Measurements from ENCODE around the gene DOCK7.

Gene DOCK7

GRCh38 chr1:62481681-62482080 lies 206.5 kb downstream of the DOCK7 start:
- Histone ChIP-seq H3K4me1 (ENCODE audit: control insufficient read depth, insufficient read depth, low read depth, low read length) (no peaks in the 10 kb centered on the region), H4K91ac (ENCODE audit: low read length) (no peak overlapping the region), H2BK15ac (ENCODE audit: low read depth, poor library complexity, severe bottlenecking) (no peak overlapping the region), H3K27ac (ENCODE audit: low read length, poor library complexity, severe bottlenecking) (no peak overlapping the region), H3K79me1 (replicated peaks; ENCODE audit: low read length, poor library complexity, severe bottlenecking) (peaks cover 4% of the 10 kb centered on the region), H2AFZ (ENCODE audit: low read depth, low read length) (no peak overlapping the region), H3K27me3 (ENCODE audit: control insufficient read depth in 1 of 2, insufficient read depth in 1 of 2, low read length in 2 of 2) (no peaks in the 10 kb centered on the region), H3K9me3 (ENCODE audit: control insufficient read depth, low read length) (no peaks in the 10 kb centered on the region), H2BK120ac (ENCODE audit: low read depth, low read length) (no peak overlapping the region), H3K36me3 (ENCODE audit: control insufficient read depth in 1 of 2, insufficient read depth in 2 of 2, low read depth in 1 of 2, low read length in 2 of 2) (peaks cover 5 to 49% of the 10 kb centered on the region in 2 experiments), H3K4me3 (ENCODE audit: insufficient read depth in 1 of 2, low read depth in 1 of 2, low read length in 2 of 2) (no peak overlapping the region), H2BK12ac (ENCODE audit: low read length in 2 of 2) (no peak overlapping the region), H3K4ac (ENCODE audit: low read depth in 1 of 2, low read length in 2 of 2) (no peak overlapping the region), H3K18ac (ENCODE audit: low read depth in 1 of 2, low read length in 2 of 2) (no peak overlapping the region), H3K9ac (ENCODE audit: low read length) (no peak overlapping the region), H3K23ac (ENCODE audit: low read length in 2 of 2) (no peak overlapping the region), H3K14ac (ENCODE audit: low read length in 2 of 2) (no peak overlapping the region), H2BK5ac (ENCODE audit: low read depth, low read length, poor library complexity, severe bottlenecking) (no peak overlapping the region), H2AK5ac (ENCODE audit: low read length, severe bottlenecking) (no peak overlapping the region), H3K4me2 (ENCODE audit: low read length, poor library complexity, severe bottlenecking) (no peak overlapping the region), H4K8ac (ENCODE audit: low read length) (no peak overlapping the region)
- 87% methylated on average over 3 of the region's 3 CpGs for whole genome bisulfite sequencing
- DNase-seq = peak; percentile 13

DNA sequence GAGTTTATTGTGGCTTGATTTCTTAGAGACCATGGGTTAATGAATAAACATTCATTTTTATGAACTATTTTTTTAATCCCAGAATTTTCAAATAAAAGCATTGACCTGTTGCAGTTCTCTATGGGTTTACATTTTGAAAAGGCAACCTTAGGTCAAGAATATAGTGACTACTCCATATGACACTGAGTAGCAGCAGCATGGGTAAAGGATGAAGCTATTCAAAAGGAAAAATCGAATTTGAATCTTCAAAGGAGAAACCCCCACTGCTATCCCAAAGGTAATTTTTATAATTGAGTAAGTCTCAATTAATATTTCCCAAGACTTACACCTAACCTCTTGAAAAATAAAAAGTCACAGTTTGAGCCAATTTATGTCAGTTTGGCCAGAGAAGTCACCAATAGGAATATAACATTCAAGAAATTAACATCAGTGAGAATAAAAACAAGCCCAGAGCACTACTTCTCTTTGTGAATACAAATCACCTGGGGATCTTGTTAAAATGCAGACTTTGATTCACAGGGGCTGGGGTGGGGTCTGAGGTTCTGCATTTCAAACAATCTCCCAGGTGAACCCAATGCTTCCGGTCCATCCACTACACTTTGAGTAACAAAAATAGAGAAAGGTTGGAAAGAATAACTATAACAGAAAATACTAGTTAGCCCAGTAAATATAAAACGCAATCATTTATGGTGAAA lies 211.5 kb downstream of the DOCK7 start:
- no CpG with 5 or more reads among the region's 3 CpGs for WGBS
- Histone ChIP-seq H2AK5ac (ENCODE audit: low read length, severe bottlenecking) (no peak overlapping the region), H3K14ac (ENCODE audit: low read length in 2 of 2) (no peak overlapping the region), H3K79me1 (replicated peaks; ENCODE audit: low read length, poor library complexity, severe bottlenecking) (peaks cover 5% of the 10 kb centered on the region), H3K36me3 (ENCODE audit: control insufficient read depth in 1 of 2, insufficient read depth in 2 of 2, low read depth in 1 of 2, low read length in 2 of 2) (peaks cover 5 to 75% of the 10 kb centered on the region in 2 experiments), H4K8ac (ENCODE audit: low read length) (no peak overlapping the region), H3K9me3 (ENCODE audit: control insufficient read depth, low read length) (no peaks in the 10 kb centered on the region), H4K91ac (ENCODE audit: low read length) (no peak overlapping the region), H2BK12ac (ENCODE audit: low read length in 2 of 2) (no peak overlapping the region), H3K4me2 (ENCODE audit: low read length, poor library complexity, severe bottlenecking) (no peak overlapping the region), H2BK5ac (ENCODE audit: low read depth, low read length, poor library complexity, severe bottlenecking) (no peak overlapping the region), H2BK15ac (ENCODE audit: low read depth, poor library complexity, severe bottlenecking) (no peak overlapping the region), H3K4ac (ENCODE audit: low read depth in 1 of 2, low read length in 2 of 2) (no peak overlapping the region), H2BK120ac (ENCODE audit: low read depth, low read length) (no peak overlapping the region), H3K18ac (ENCODE audit: low read depth in 1 of 2, low read length in 2 of 2) (no peak overlapping the region), H3K4me1 (ENCODE audit: control insufficient read depth, insufficient read depth, low read depth, low read length) (no peaks in the 10 kb centered on the region), H2AFZ (ENCODE audit: low read depth, low read length) (no peak overlapping the region), H3K27me3 (ENCODE audit: control insufficient read depth in 1 of 2, insufficient read depth in 1 of 2, low read length in 2 of 2) (no peaks in the 10 kb centered on the region), H3K4me3 (ENCODE audit: insufficient read depth in 1 of 2, low read depth in 1 of 2, low read length in 2 of 2) (no peak overlapping the region), H3K27ac (ENCODE audit: low read length, poor library complexity, severe bottlenecking) (no peak overlapping the region), H3K9ac (ENCODE audit: low read length) (no peak overlapping the region), H3K23ac (ENCODE audit: low read length in 2 of 2) (no peak overlapping the region)
- DNase-seq = no peak

- no peak overlapping the region for H2BK15ac ChIP-seq (ENCODE audit: low read depth, poor library complexity, severe bottlenecking)
- peaks cover 1% of the 10 kb centered on the region for H3K79me1 ChIP-seq (replicated peaks; ENCODE audit: low read length, poor library complexity, severe bottlenecking)
- H2BK5ac ChIP-seq (ENCODE audit: low read depth, low read length, poor library complexity, severe bottlenecking) = no peak overlapping the region
- no peak overlapping the region for H2AFZ ChIP-seq (ENCODE audit: low read depth, low read length)
- no peak overlapping the region for H3K14ac ChIP-seq (ENCODE audit: low read length in 2 of 2)
- no peak overlapping the region for H3K18ac ChIP-seq (ENCODE audit: low read depth in 1 of 2, low read length in 2 of 2)
- H4K8ac ChIP-seq (ENCODE audit: low read length) = no peak overlapping the region
- H3K4me2 ChIP-seq (ENCODE audit: low read length, poor library complexity, severe bottlenecking) = no peak overlapping the region
- no peak overlapping the region for H2AK5ac ChIP-seq (ENCODE audit: low read length, severe bottlenecking)
- no peak overlapping the region for H3K4me3 ChIP-seq (ENCODE audit: insufficient read depth in 1 of 2, low read depth in 1 of 2, low read length in 2 of 2)
- H3K9me3 ChIP-seq (ENCODE audit: control insufficient read depth, low read length) = peaks cover 17% of the 10 kb centered on the region
- H3K9ac ChIP-seq (ENCODE audit: low read length) = no peak overlapping the region
- H3K4me1 ChIP-seq (ENCODE audit: control insufficient read depth, insufficient read depth, low read depth, low read length) = no peaks in the 10 kb centered on the region
- no peaks in the 10 kb centered on the region for H3K27me3 ChIP-seq (ENCODE audit: control insufficient read depth in 1 of 2, insufficient read depth in 1 of 2, low read length in 2 of 2)
- no peak for DNase-seq
- H3K27ac ChIP-seq (ENCODE audit: low read length, poor library complexity, severe bottlenecking) = no peak overlapping the region
- H3K4ac ChIP-seq (ENCODE audit: low read depth in 1 of 2, low read length in 2 of 2) = no peak overlapping the region
- H4K91ac ChIP-seq (ENCODE audit: low read length) = no peak overlapping the region
- H3K36me3 ChIP-seq (ENCODE audit: control insufficient read depth in 1 of 2, insufficient read depth in 2 of 2, low read depth in 1 of 2, low read length in 2 of 2) = peaks cover 13 to 83% of the 10 kb centered on the region in 2 experiments
- no peak overlapping the region for H2BK12ac ChIP-seq (ENCODE audit: low read length in 2 of 2)
- no peak overlapping the region for H2BK120ac ChIP-seq (ENCODE audit: low read depth, low read length)
- no peak overlapping the region for H3K23ac ChIP-seq (ENCODE audit: low read length in 2 of 2)
These were observed 221.1 kb downstream of the DOCK7 start for GRCh38 chr1:62467092-62467491.

DNA sequence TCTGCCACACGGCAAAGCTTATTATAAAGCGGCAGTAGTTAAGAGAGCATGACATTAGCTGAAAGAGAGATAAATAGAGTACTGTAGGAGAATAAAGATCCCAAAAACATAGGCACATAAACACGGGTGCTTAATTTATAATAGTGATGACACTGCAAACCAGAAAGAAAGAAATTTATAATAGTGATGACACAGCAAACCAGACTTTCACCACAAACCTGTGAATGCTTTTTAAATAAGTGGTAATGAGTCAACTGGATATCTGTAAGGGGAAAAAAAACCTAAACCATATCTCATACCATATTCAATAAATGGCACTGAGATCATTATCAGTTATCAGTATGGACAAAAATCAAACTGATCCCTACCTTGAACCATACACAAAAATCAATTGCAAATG lies 225.8 kb downstream of the DOCK7 start:
- no peak overlapping the region for H3K4me2 ChIP-seq (ENCODE audit: low read length, poor library complexity, severe bottlenecking)
- H3K23ac ChIP-seq (ENCODE audit: low read length in 2 of 2) = no peak overlapping the region
- no peak overlapping the region for H3K18ac ChIP-seq (ENCODE audit: low read depth in 1 of 2, low read length in 2 of 2)
- no peak overlapping the region for H2BK120ac ChIP-seq (ENCODE audit: low read depth, low read length)
- H4K8ac ChIP-seq (ENCODE audit: low read length) = no peak overlapping the region
- no peak overlapping the region for H3K9ac ChIP-seq (ENCODE audit: low read length)
- H2AFZ ChIP-seq (ENCODE audit: low read depth, low read length) = no peak overlapping the region
- H3K14ac ChIP-seq (ENCODE audit: low read length in 2 of 2) = no peak overlapping the region
- WGBS = 81% methylated on average over 2 of the region's 3 CpGs
- DNase-seq = no peak
- no peak overlapping the region for H2AK5ac ChIP-seq (ENCODE audit: low read length, severe bottlenecking)
- no peak overlapping the region for H3K4ac ChIP-seq (ENCODE audit: low read depth in 1 of 2, low read length in 2 of 2)
- peaks cover 16 to 52% of the 10 kb centered on the region in 2 experiments for H3K36me3 ChIP-seq (ENCODE audit: control insufficient read depth in 1 of 2, insufficient read depth in 2 of 2, low read depth in 1 of 2, low read length in 2 of 2)
- no peak overlapping the region for H3K4me3 ChIP-seq (ENCODE audit: insufficient read depth in 1 of 2, low read depth in 1 of 2, low read length in 2 of 2)
- H3K9me3 ChIP-seq (ENCODE audit: control insufficient read depth, low read length) = peaks cover 10% of the 10 kb centered on the region
- no peak overlapping the region for H4K91ac ChIP-seq (ENCODE audit: low read length)
- H3K4me1 ChIP-seq (ENCODE audit: control insufficient read depth, insufficient read depth, low read depth, low read length) = no peaks in the 10 kb centered on the region
- no peak overlapping the region for H3K27ac ChIP-seq (ENCODE audit: low read length, poor library complexity, severe bottlenecking)
- no peaks in the 10 kb centered on the region for H3K27me3 ChIP-seq (ENCODE audit: control insufficient read depth in 1 of 2, insufficient read depth in 1 of 2, low read length in 2 of 2)
- no peak overlapping the region for H2BK12ac ChIP-seq (ENCODE audit: low read length in 2 of 2)
- H3K79me1 ChIP-seq (replicated peaks; ENCODE audit: low read length, poor library complexity, severe bottlenecking) = peaks cover 3% of the 10 kb centered on the region
- H2BK5ac ChIP-seq (ENCODE audit: low read depth, low read length, poor library complexity, severe bottlenecking) = no peak overlapping the region
- H2BK15ac ChIP-seq (ENCODE audit: low read depth, poor library complexity, severe bottlenecking) = no peak overlapping the region

All from mesenchymal stem cell (in vitro differentiated cells and primary cell).